Upper lobe of left lung (tissue), 6 donors: Measurements from ENCODE around the gene ECPAS. TPM values are rescaled to one million over a fixed set of nuclear protein-coding genes. Genes with fewer than 3 reads are reported as not detected.
"Not testable (repeated sequence)": the region's sequence is repeated elsewhere in the genome, so short reads cannot be mapped to it uniquely, and the experiment has no call there.

Experiments used
- ATAC-seq, 2 donors: fragments of 200-7000 bp; cut with Tn5 transposase; one replicate each; pipeline ENCODE4 v1.9.1; 2022; ENCODE audit warnings: mild to moderate bottlenecking in 2 of 2, moderate library complexity in 2 of 2; ENCODE audit not compliant: low FRiP score in 2 of 2
- DNase-seq, 2 donors: peaks; one replicate each; pipeline ENCODE4 v3.0.0-alpha.2; 2019 to 2020
- H3K27ac ChIP-seq, 4 donors: fragments of 200-600 bp; sonication (generic); one replicate each; pipeline ENCODE4 v1.5.1; 2016 to 2019
- H3K27me3 ChIP-seq, 4 donors: fragments of 200-600 bp; sonication (generic); one replicate each; pipeline ENCODE4 v1.5.1; 2017 to 2019
- H3K36me3 ChIP-seq, 4 donors: fragments of 200-600 bp; sonication (generic); one replicate each; pipeline ENCODE4 v1.5.1; 2016 to 2019
- H3K4me1 ChIP-seq, 4 donors: fragments of 200-600 bp; sonication (generic); one replicate each; pipeline ENCODE4 v1.5.1; 2018 to 2019
- H3K4me3 ChIP-seq, 4 donors: fragments of 200-600 bp; sonication (generic); one replicate each; pipeline ENCODE4 v1.5.1; 2017 to 2019; ENCODE audit warnings: mild to moderate bottlenecking in 2 of 4, moderate library complexity in 1 of 4
- H3K9me3 ChIP-seq, 4 donors: fragments of 200-600 bp; sonication (generic); one replicate each; pipeline ENCODE4 v1.5.1; 2018 to 2019
- EP300 ChIP-seq, 4 donors: sonication (generic); formaldehyde crosslinking; IDR thresholded peaks; one replicate each; pipeline ENCODE4 v1.5.1; 2017; ENCODE audit warnings: antibody characterized with exemption in 4 of 4, control low read depth in 2 of 4
- POLR2A ChIP-seq, 4 donors: fragments of 450-650 bp; IDR thresholded peaks; one replicate each; pipeline ENCODE4 v1.5.1; 2016 to 2017; ENCODE audit warnings: antibody characterized with exemption in 4 of 4, mild to moderate bottlenecking in 2 of 4
- POLR2AphosphoS5 ChIP-seq, 2 donors: sonication (generic); formaldehyde crosslinking; IDR thresholded peaks; one replicate each; pipeline ENCODE4 v1.5.1; 2017; ENCODE audit warnings: antibody characterized with exemption in 2 of 2
- WGBS, 2 donors: methylation state at CpG; one replicate each; pipeline ENCODE4 v1.1.5; 2017 to 2018; 5-methylcytosine and 5-hydroxymethylcytosine counted together
- total RNA-seq, 6 donors: library from RNA; depleted of rRNA in 4 of 6; stranded (reverse); fragments of >200 nt in 4 of 6; gene quantifications; one replicate each; pipeline versions ENCODE4 v1.1.0 to v1.2.1, GENCODE V29; 2016 to 2021
- TF ChIP-seq, protein P1 (sequence below), 6 experiments: fragments of 450-650 bp in 4 of 6; fragments of 200-600 bp in 2 of 6; sonication (generic) in 2 of 6; IDR thresholded peaks; one replicate each; pipeline ENCODE4 v1.5.1; 2016 to 2019; ENCODE audit warnings: antibody characterized with exemption in 6 of 6
- donor health status: DM: no; HTN: no; CAD: no; lungs with moderate emphysema.
- donor health status: DM: no; HTN: yes; CAD: no; lungs with severe emphysema.

The ECPAS gene
- total RNA-seq, 6 donors from 2014 or later, result 64.4 to 158 (median 83.3) TPM

DNA sequence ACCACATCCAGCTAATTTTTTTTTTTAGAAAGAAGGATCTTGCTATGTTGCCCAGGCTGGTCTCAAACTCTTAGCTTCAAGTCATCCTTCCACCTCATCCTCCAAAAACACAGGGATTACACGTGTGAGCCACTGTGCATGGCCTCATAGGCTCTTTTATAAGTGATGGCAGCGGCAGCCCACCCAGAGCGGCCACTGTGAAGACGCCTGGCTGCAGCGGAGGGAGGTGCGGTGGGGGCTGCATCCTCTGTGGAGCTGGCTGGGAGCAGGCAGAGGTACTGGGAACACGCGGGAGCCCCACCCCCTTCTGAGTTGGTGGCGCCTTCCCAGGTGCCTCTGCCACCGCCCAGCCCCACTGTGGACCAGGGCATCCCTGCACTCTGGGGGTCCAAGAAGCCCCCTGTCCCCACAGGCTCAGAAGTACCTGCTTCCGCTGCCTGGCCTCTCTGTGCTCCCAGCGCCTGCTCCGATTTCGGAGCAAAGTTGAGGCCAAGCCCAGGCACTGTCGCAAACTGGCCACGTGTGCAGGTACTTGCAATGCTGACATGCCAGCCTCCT lies 16.9 kb upstream of the ECPAS start:
- no peaks in the 10 kb centered on the region for H3K9me3 ChIP-seq
- no peak for TF ChIP-seq POLR2AphosphoS5 (IDR thresholded peaks at IDR 0.05)
- 90 to 94% methylated on average over 6 to 16 of the region's 16 CpGs for WGBS, 2 donors

DNA sequence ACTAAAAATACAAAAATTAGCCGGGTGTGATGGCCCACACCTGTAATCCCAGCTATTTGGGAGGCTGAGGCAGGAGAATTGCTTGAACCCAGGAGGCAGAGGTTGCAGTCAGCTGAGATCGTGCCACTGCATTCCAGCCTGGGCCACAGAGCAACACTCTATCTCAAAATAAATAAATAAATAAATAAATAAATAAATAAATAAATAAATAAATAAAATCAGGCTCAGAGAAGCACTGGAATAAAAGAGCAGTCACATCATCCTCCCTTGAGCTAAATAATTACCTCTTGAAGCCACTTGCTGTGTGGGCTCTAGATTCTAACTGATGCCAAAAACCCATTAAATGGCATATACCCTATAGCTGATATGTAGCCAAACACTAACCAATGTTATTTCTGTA lies 13.0 kb upstream of the ECPAS start:
- H3K4me3 ChIP-seq, H3K9me3 ChIP-seq, ATAC-seq, H3K4me1 ChIP-seq, DNase-seq, H3K36me3 ChIP-seq, H3K27ac ChIP-seq, H3K27me3 ChIP-seq: not testable (repeated sequence)
- 94 to 98% methylated on average over 2 of the region's 2 CpGs for WGBS, 2 donors

More for the DNA sequence above, 16.9 kb upstream of the ECPAS start:
- Histone ChIP-seq H3K4me1 (no peaks in the 10 kb centered on the region), H3K27me3 (no peaks in the 10 kb centered on the region), H3K27ac (no peak overlapping the region), H3K36me3 (no peaks in the 10 kb centered on the region), H3K4me3 (no peak overlapping the region)
- DNase-seq, result peak in 1 of 2 donors; percentile 56
- ATAC-seq, result peak in 1 of 2 donors; percentile 26

DNA sequence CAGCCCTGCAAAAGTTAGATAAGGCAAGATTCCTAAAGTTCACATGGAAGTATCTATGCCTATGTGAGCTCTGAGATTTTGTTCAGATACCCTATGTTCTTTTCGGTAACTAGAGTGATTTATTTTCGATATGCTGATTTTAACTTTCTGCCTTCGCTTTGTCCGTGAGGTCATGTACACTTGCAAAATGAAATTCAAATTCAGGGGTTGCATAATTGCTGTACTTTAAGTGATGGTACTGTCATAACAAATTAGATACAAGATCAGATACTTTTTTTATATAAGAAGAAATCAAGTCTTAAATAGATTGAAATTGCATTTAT lies 350 bp upstream of the ECPAS start:
- no peak for TF ChIP-seq EP300 (IDR thresholded peaks at IDR 0.05)
- no peak for TF ChIP-seq POLR2AphosphoS5 (IDR thresholded peaks at IDR 0.05)
- TF ChIP-seq POLR2A (IDR thresholded peaks at IDR 0.05), result no peak
- TF ChIP-seq, protein P1, sequence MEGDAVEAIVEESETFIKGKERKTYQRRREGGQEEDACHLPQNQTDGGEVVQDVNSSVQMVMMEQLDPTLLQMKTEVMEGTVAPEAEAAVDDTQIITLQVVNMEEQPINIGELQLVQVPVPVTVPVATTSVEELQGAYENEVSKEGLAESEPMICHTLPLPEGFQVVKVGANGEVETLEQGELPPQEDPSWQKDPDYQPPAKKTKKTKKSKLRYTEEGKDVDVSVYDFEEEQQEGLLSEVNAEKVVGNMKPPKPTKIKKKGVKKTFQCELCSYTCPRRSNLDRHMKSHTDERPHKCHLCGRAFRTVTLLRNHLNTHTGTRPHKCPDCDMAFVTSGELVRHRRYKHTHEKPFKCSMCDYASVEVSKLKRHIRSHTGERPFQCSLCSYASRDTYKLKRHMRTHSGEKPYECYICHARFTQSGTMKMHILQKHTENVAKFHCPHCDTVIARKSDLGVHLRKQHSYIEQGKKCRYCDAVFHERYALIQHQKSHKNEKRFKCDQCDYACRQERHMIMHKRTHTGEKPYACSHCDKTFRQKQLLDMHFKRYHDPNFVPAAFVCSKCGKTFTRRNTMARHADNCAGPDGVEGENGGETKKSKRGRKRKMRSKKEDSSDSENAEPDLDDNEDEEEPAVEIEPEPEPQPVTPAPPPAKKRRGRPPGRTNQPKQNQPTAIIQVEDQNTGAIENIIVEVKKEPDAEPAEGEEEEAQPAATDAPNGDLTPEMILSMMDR (IDR thresholded peaks at IDR 0.05), result no peak
- Histone ChIP-seq H3K4me1 (peaks cover 14 to 29% (median 15%) of the 10 kb centered on the region in 4 donors), H3K36me3 (no peaks in the 10 kb centered on the region), H3K4me3 (peak overlapping the region; percentile 57 to 98 (median 89)), H3K9me3 (no peaks in the 10 kb centered on the region), H3K27me3 (no peaks in the 10 kb centered on the region), H3K27ac (peak overlapping the region; percentile 95 to 99 (median 98))
- ATAC-seq (peak in 1 of 2 donors; percentile 2), DNase-seq (no peak)
- 1 to 2% methylated on average over 4 of the region's 4 CpGs for WGBS, 2 donors

DNA sequence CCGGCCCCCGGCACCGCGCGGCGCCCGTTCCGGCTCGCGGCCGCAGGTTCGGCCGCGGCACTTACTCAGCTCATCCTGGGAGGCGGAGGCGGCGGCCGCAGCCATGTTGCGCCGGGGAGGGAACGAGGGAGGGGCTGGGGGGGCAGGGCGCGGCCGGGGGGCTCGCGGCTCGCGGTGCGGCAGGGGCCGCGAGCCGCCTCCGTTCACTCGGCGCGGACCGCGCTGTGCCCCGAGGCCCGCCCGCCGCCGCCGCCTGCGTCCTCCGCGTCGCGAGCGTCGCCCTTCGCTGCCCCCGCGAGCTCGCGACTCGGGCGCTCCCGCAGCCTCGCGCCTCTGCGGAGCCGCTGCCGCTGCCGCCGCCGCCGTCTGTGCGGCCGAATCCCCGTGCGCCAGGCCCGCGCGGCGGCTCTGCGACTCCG lies 735 bp downstream of the ECPAS start:
- no peaks in the 10 kb centered on the region for H3K27me3 ChIP-seq
- H3K4me1 ChIP-seq, result peaks cover 14 to 39% (median 17%) of the 10 kb centered on the region in 4 donors
- H3K36me3 ChIP-seq, result no peaks in the 10 kb centered on the region
- DNase-seq (peak in 1 of 2 donors; percentile 28), ATAC-seq (no peak)
- peak overlapping the region; percentile 95 to 99 (median 98) for H3K27ac ChIP-seq
- WGBS, 2 donors, result no CpG with 5 or more reads among the region's 78 CpGs
- TF ChIP-seq EP300 (IDR thresholded peaks at IDR 0.05) (no peak), POLR2AphosphoS5 (IDR thresholded peaks at IDR 0.05) (no peak), POLR2A (IDR thresholded peaks at IDR 0.05) (no peak)
- TF ChIP-seq, protein P1 (IDR thresholded peaks at IDR 0.05), result no peak
- H3K4me3 ChIP-seq, result peak overlapping the region in 3 of 4 donors; percentile 87 to 98 (median 91)
- H3K9me3 ChIP-seq, result no peaks in the 10 kb centered on the region

DNA sequence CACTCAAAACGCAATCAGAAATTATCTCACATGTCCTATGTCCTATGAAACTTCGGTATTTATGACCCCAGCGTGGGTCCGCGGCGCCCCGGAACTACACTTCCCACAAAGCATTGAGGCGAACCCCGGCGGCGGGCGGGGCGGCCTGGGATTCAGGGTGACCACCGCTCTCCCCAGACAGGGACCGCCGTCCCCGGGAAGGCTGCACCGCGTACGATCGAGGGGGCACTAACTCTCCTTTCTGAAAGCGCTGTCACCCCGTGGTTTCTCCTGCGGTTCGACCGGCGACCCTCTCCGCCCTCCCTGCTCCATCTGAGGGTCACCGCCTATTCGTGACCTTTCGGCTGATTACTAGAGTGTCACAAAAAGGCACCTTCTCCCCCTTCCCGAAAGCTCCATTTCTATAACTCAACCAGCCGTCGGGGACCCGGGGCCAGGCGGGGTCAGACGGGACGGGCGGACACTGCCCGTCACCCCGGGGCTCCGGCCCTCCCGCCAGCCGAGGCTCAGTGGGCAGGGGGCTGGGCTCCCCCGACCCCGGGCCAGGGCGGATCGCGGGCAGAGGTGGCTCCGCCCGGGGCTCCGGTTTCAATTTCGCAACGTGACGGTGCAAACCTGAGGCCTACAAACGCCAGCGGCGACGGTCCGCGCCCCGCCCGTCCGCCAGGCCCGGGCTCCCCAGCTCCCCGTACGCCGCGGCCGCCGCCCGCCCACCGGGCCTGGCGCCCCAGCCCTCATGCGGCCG lies 1.3 kb downstream of the ECPAS start:
- no peaks in the 10 kb centered on the region for H3K27me3 ChIP-seq
- peak in 3 of 4 donors; percentile 59 to 84 (median 63) for TF ChIP-seq POLR2A (IDR thresholded peaks at IDR 0.05)
- TF ChIP-seq, protein P1 (IDR thresholded peaks at IDR 0.05), result no peak
- TF ChIP-seq POLR2AphosphoS5 (IDR thresholded peaks at IDR 0.05), result peak; percentile 79 to 94
- peaks cover 14 to 40% (median 19%) of the 10 kb centered on the region in 4 donors for H3K4me1 ChIP-seq
- no peaks in the 10 kb centered on the region for H3K9me3 ChIP-seq
- H3K36me3 ChIP-seq, result no peaks in the 10 kb centered on the region
- ATAC-seq (peak; percentile 82 to 86), DNase-seq (peak; percentile 85 to 95)
- peak overlapping the region; percentile 65 to 98 (median 89) for H3K4me3 ChIP-seq
- WGBS, 2 donors, result 0 to 3% methylated on average over 15 to 44 of the region's 76 CpGs
- H3K27ac ChIP-seq, result peak overlapping the region; percentile 95 to 99 (median 98)
